HG03378 (cell line): ENCODE data around the gene ZSWIM8.
"Not testable (repeated sequence)": the region's sequence is repeated elsewhere in the genome, so short reads cannot be mapped to it uniquely, and the experiment has no call there.

Experiments used
- ATAC-seq: cut with Tn5 transposase; IDR thresholded peaks from one replicate; pipeline ENCODE4 v1.9.1; 2021; ENCODE audit warnings: mild to moderate bottlenecking, moderate library complexity; ENCODE audit not compliant: unreplicated experiment

Gene ZSWIM8

DNA sequence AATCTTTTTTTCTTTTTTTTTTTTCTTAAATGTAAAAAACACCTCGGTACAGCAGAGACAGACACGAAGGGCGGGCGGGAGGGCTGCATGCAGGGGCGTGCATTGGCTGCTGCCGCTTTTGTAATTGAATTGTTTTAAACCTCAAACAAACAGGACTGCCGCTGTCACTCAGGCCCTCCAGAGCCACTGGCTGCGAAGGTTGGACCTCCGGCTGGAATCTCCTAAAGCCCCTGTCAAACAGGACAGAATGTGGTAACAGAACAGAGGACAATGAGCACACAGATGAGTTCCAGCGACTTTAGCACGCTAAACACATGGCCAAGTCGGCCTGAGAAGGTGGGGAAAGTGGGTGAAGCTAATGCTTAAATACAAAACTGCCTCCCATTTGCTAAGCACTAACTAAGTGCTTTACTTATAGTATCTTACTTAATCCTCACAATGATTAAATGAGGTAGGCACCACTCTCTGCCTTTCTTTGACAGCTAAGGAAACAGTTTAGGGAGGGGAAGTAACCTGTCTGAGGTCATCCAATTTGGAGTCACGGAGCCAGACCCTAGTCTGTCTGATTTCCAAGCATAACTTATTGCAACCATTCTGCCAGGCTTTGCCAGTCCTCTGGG lies 29.0 kb downstream of the ZSWIM8 start:
- no peak for ATAC-seq

DNA sequence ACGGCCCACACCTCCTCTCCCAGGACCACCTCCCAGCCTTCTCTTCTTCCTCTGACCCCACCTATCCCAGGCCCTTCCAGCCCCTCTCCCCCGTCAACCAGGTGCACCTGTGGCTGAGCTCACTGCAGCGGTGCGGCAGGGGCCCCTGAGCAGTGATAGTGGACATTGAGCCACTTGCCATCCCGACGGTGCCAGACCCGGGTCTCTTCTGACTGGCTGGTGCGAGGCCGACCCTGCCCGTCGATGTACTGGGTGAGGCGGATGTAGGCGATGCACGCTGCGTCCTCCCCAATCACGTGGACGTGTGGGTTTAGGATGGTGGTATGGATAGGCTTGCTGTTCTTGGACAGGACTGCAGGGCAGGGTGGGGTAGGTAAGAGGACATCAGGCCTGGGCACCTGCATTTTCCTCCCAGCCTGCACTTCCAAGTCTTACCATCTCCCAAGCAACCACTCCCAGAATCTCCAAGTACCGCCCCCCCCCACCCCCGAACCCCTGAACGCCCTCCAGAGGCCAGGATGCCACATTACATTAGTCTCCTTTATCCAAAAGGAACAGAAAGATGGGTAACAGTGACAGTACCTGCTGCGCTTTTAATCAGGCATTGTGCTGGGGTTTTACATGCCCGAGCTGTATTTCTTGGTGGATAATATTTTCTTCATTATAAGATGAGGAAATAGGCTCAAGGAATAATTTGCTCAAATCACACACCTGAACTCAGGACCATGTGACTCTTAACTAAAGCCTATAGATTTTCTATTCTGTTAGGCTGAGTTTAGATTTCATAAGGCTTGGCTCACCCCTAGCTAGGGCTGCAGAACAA lies 29.7 kb downstream of the ZSWIM8 start:
- ATAC-seq, result no peak

DNA sequence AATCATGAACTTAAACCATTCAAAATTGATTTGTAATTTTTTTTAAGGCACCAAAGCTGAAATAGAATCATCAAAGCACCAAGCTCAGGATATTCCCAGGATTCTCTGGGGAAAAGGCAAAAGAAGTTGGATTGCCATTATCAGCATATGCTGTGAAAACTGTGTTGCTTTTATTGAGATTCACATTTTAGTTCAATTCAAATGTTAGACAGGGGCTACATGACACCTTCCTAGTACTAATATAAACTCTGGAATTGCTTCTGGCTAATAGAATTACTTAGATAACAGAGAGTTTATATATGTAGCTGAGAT lies 30.3 kb downstream of the ZSWIM8 start:
- no peak for ATAC-seq

DNA sequence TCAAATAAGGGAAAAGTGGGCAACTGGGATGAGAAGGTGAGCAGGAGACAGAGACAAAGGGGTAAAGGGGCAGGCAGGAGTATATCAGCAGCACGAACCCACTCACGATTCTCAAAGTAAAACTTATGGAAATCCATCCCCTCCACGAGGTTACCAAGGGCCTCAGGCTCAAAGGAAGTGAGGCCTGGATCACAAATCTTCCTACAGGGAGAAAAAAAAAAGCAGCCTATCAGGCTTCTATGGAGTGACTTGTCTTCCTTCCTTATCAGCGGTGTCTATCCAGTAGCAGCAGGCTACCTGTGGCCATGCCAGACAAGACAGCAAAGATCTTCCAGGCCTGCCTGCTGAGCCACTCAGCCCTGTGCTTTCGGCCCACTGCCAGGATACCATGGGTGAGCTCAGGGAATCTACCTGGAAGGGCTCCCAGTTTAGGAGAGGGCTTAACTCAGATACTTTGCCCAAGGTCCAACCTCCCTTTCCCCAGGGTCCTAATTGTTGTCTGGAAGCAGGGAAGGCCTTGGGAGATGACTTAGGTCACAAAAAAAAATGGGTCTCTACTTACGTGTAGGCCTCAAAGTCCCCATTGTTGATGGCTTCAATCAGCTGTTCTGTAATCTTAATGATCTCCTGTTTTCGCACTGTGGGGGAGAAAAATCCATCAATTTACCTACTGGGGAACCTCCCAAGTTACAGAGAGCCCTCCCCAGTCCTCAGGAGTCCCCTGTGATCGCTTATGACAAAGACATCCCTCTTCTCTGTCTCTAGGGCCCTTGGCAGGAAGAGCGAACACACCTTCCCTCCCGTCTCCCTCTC lies 31.7 kb downstream of the ZSWIM8 start:
- ATAC-seq, result no peak

DNA sequence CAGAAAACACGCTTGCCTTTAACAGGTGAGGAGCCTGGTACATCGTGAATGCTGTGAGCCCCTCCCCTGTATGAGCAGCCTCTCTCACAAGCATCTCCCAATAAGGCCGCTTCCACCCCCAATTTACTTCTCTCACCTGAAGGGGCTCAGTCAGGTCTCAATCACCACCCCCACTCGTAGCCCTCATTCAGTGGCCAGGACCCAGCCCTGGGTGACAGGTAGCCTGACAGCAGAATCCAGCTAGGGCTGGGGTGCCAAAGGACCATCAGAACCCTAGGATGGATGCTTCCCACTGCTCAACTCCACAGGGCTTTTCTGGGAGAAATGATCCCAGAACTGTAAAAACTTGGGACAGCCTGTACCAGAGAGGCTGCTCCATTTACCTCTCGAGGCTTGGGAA lies 32.4 kb downstream of the ZSWIM8 start:
- no peak for ATAC-seq

DNA sequence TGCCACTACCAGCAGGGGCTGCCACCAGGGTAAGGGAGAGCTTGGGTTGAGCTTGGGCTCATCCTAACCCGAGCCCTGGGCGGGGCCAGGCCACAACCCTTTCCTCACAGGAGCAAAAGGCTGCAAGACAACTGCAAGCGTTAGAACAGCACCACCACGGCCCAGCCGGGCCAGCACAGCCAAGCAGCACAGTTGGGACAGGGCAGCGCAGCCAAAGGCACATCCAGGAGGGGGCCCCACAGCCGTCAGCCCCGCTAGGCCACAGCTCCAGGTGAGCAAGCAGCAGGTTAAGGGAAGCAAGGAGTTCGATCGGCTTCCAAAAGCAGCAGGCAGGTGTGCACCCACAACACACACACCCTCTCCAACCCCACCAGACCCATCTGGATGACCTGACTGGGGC lies 33.0 kb downstream of the ZSWIM8 start:
- ATAC-seq, result no peak

DNA sequence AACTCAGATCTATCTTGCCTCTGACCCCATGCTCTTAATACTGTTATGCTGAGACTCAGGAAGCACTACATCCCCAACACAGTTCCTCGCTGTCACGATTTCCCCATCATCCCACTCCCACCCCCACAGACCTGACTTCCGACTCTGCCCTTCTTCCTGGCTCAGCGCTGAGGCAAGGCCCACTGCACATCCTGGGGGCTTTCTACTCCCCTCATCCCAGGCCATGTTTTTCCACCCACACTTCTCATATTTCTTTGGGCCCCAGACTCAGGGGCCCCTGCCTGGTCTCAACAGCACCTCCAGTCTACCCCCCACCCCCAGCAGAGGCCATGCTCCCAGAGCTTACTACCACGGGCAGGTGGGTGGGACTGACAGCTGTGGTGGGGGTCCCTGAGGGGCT lies 33.7 kb downstream of the ZSWIM8 start:
- no peak for ATAC-seq

DNA sequence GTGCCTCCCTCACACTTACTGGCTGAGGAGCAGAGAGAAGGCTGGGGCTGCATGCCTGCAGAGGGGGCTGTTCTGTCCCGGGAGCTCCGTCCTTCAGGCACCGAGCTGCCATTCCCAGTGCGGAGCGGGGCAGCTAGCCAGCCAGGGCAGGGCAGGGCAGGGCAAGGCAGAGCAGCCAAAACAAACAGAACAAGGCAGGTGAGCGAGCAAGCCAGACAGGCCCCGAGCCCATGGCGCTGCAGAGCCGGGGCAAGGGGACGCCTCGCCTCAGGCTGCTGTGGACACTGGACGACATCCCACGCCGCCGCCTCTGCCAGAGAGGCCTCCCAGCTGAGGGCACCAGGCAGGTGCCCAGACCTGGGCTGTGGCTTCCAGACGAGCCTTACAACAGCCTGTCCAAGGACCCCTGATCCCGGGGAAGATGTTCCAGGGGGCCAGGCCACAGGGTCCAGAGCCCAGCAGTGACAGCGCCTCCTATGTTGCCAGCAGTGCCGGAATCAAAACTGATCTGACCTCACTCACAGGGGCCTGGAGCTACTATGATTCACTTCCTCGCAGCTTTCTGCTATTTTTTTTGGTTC lies 34.2 kb downstream of the ZSWIM8 start:
- ATAC-seq, result no peak

DNA sequence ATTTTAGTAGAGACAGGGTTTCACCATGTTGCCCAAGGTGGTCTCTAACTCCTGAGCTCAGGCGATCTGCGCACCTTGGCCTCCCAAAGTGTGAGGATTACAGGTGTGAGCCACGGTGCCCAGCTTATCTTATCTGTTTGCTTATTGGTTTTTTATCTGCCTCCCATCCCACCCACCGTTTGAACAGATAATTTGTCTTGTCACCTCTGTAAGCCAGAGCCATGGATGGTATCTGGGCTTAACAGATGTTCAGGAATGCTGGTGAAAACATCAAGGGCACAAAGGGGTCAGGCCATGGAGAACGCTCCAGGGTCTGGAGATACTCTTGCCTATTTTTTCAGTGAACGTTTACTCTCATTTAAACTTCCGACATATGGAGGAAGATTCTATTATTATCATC lies 38.0 kb downstream of the ZSWIM8 start:
- ATAC-seq, result no peak

DNA sequence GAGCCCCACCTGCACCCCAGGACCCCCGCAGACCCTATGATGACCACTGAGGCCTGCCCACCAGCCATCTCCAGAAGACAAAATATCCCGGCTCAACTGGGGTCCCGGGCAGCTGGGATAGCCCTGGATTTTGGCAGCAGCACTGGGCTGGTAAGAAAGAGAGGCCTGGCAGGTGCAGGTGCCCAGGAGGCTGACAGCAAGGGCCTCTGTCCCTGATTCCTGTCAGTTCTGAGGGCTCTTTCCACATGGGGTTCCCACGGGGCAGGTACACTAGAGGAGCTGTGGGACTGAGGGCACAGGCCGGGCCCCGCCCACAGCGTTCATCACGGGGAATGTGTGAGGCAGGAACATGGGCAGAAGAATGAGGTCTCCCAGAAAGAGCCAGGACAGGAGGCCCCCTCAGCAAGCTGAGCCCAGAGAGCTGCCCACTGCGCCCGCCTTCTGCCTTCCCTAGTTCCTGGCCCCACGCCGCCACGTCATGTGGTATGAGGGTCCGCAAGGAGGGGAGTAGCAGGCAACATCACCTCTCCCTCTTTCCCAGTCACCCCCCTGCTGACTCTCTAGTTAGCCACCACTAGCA lies 38.8 kb downstream of the ZSWIM8 start:
- no peak for ATAC-seq

DNA sequence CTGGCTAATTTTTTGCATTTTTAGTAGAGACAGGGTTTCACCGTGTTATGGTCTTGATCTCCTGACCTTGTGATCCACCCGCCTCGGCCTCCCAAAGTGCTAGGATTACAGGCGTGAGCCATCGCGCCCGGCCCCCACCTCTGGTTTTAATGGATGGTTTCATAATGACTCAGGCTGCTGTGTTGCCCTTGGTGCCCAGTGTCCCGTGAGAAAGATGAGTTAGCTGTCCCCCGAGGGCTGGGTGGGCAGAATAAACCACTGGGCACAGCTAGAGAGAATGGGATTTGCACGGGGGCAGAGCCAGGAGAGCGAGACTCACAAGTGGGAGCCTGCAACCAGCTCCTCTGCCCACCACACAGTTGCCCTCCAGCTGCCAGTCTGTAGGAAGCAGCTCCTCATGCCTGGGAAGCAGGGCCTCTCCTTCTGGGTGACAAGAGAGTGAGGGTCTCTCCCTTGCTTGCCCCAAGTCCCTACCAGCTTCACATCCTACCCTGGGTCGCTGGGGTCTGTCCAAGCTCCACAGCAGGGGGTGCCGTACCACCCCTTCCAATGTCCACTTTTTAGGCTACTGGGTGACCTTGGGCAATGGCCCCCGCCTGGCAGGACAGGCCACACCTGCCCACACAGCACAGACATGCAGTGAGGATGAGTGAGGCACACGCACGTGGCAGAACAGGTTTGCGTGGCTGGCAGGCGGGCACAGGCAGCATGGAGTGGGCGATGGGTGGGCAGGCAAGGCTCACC lies 42.1 kb downstream of the ZSWIM8 start:
- ATAC-seq, result no peak

DNA sequence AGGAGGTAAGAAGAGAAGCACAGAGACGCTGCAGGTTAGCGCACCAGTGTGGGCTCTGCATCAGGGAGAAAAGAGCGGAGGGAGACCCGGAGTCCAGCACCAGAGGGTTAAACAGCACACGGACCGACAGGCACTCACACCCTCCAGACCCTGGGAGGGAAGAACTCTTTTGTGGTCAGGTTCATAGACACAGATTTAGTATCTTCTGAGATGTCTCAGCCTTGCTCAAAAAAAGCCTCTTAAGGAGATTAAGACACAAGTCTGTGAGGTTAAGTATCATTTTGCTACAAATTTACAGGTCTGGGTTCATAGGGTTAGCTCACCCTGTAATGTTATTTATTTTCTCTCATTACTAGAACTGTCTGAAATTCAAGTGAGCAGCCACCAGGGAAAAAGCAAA lies 42.8 kb downstream of the ZSWIM8 start:
- ATAC-seq, result no peak

DNA sequence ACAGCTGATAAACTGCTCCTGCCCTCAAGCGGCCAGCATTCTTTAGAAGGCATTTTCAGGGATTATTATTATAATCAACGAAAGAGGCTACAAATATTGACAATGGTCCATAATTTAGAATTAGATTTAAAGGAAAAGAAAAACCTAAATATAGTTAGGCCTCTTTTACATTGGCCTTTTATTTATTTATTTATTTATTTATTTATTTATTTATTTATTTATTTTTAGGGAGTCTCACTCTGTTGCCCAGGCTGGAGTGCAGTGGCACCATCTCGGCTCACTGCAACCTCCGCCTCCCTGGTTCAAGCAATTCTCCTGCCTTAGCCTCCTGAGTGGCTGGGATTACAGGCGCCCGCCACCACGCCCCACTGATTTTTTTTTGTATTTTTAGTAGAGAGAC lies 43.7 kb downstream of the ZSWIM8 start:
- not testable (repeated sequence) for ATAC-seq

DNA sequence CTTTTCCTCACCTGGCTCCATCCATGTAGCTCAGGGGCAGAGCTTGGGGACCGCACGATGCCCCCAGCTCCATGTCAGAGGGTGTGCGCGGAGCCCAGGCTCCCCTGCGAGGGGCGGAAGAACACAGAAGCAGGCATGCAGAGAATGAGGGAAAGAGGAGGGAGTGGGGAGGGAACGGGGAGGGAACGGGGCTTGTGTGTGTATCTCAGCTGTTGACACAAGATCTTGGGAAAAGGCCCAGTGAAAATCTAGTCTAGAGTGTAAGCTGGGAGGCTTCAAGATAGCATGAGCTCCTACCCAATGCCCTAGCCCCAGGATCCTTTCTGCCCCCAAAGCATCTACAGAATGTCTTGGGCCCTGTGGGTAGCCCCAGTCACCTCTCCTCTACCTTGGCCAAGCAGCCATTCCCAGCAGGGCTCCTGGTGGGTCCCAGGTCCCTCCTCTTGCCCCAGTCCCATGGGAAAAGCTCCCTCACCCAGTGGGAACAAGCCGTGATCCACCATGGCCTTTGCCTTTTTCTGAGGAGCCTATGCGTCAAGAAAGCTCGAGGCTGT lies 51.1 kb downstream of the ZSWIM8 start:
- ATAC-seq, result no peak

DNA sequence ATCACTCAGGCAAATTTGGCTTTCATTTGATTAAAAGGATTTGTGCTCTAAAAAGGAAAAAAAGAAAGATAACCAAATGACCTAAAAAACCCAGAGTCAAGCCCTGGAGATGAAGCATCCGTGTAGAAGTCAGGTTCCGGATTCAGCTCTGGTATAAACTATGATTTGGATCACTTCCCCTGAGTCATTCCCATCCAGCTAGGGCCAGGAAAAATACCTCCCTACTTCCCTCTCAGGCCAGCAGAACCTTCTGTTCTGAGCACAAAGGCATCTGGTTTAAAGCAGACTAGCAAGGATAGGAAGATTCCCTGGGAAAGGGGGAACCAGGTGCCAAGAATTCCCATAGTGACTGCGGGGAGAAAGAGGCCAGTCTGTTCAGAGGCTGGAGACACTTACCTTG lies 51.7 kb downstream of the ZSWIM8 start:
- no peak for ATAC-seq

DNA sequence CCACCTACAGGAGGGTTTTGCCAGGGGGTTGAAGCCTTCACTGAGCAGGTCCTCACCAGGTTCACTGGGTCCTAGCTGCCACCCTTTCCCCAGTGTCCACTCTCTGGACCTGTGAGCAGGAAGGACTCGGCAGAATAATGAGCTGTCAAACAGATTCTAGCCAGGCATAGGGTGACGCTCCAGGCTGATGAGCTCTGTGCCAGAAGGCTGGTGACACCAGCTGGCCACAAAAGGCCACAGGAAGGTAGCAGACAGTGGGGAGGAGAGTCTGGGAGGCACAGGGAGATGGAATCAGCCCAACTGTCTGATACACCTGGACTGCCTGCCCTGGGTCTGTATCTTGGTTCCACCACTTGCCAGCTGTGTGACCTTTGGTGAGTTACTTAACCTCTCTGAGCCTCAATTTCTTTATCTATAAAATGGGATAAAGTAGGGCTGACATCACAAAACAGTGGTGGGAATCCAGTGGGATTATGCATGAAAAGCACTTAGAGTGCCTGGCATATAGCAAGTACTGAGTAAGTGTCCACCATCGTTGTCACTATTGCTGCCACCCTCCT lies 52.7 kb downstream of the ZSWIM8 start:
- ATAC-seq, result no peak

DNA sequence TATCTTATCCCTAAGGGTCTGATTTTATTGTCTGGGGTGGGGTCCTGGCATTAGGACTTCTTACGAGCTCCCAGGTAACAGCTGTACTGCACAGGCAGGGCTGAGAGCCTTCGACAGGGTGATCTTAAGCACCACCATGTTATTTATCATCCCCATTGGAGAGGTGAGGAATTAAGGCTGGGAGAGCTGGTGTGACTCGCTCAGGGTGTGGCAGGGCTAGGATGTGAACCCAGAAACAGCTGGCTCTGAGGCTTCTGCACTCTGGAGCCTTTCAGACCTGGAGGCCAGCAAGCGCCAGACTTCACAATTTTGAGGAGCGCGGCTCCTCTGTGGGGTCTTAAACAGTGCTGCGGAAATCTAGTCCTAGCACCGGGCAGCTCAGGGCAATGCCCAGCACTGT lies 53.4 kb downstream of the ZSWIM8 start:
- no peak for ATAC-seq

DNA sequence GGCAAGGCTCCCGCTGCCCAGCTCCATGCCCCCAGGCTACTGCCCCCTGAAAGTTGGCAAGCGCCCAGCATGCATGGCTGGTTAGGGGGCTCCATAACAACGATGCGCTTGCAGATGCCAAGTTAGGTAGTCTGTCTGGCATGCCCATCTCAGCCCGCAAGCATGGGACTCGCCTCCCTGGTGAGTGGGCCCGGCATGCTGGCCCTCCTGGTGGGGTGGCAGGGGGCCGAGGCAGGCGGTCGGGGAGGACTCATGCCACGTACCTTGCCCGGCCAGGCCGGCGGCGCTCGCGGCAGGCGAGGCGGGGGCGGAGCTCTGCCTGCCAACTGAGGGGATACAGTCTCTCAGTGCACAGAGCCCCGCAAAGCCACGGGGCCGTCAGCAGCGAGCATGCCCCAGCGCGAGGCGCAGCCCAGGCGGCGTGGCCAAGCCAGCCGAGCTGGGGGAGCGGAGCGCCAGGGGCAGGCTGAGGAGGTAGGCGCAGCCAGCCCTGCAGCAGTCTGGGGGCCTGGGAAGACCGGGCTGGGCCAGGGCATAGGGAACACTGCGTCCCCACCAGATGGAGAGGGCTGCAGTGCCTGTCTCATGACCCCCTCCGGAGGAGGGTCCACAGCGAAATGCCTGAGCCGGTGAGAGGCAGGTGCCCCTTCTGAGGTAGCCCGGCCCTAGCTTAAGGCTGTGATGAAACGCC lies 54.0 kb downstream of the ZSWIM8 start:
- no peak for ATAC-seq

DNA sequence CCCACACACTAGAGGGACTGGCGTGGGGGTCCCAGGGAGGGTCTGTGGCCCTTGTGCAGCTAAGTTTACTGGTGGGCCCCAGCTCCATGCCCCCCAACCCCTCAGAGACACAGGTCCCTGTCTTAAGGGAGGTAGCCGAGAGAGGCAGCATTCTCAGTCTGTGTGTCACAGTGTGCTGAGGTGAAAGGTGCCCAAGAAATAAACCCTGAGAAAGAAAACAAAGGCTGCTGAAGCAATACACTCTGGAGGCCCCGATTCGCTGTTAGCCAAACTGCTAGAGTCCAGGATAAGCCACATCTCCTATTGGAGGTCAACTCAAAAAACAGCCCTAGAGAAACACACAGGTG lies 54.6 kb downstream of the ZSWIM8 start:
- ATAC-seq, result no peak
